Measurements from ENCODE around the gene VWA3B.
"Not testable (repeated sequence)": the region's sequence is repeated elsewhere in the genome, so short reads cannot be mapped to it uniquely, and the experiment has no call there.

VWA3B gene

DNA sequence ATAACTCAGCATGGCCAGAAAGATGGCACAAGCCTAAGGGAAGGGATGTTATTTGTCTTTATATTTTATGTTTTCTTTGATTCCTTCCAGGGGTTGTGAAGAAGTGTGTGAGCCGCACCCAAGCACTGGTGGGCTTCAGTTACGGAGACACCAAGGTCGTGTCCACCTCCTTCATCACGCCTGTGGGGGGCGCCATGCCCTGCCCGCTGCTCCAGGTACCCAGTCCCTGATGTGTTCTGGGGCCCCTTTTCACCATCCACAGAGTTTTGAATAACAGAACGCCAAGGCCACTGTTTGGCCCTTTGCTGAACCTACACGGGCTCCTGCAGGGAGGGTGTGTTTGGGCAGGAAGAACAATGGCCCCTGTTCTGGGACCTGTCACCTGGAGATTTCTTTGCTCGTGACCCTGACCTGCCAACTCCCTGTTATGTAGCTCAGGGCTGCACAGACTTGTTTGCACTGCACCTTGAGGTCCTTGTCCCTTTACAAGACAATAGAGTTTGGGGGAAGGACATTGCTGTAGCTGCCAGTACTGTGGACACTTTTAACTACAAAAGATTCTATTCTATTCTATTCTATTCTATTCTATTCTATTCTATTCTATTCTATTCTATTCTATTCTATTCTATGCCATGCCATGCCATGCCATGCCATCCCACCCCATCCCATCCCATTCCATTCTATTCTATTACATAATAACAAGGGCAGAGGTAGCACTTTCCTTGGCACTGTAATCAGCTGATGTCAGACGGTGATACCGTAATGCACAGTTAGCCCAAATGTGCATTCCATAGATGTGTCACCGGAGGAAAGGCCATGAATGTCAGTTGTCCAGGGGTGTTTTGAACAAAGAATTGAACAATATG, 211.1 kb downstream of the VWA3B start:
- no peak overlapping the region for H3K4me3 ChIP-seq (replicated peaks in 1 of 2; ENCODE audit: low read depth in 2 of 2, low read length in 2 of 2)
- DNase-seq (ENCODE audit: low read depth in 2 of 2): no peak
- TF ChIP-seq, protein P1, sequence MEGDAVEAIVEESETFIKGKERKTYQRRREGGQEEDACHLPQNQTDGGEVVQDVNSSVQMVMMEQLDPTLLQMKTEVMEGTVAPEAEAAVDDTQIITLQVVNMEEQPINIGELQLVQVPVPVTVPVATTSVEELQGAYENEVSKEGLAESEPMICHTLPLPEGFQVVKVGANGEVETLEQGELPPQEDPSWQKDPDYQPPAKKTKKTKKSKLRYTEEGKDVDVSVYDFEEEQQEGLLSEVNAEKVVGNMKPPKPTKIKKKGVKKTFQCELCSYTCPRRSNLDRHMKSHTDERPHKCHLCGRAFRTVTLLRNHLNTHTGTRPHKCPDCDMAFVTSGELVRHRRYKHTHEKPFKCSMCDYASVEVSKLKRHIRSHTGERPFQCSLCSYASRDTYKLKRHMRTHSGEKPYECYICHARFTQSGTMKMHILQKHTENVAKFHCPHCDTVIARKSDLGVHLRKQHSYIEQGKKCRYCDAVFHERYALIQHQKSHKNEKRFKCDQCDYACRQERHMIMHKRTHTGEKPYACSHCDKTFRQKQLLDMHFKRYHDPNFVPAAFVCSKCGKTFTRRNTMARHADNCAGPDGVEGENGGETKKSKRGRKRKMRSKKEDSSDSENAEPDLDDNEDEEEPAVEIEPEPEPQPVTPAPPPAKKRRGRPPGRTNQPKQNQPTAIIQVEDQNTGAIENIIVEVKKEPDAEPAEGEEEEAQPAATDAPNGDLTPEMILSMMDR (IDR thresholded peaks at IDR 0.05; ENCODE audit: low read depth, low read length): no peak

DNA sequence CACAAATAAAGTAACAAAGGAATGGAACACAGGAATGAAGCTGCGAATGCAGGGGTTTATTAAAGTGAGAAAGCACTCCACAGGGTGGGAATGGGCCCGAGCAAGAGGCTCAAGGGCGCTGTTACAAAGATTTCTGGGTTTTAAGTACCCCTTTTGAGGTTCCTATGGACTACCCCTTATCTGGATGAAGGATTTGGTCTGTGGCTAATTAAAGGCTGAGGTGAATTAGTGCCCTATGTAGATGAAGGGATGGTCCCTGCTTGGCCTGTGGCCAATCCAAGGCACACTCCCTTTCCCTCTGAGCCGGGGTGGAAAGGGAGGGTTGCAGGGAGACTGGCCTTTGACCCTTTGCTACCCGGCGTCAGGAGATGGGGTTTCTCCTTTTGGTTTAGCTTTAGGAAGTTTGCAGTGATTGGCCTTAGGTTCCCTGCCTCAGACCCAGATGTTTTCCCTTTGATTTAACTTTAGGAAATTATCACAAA, 211.8 kb downstream of the VWA3B start:
- TF ChIP-seq, protein P1 (IDR thresholded peaks at IDR 0.05; ENCODE audit: low read depth, low read length): no peak
- H3K4me3 ChIP-seq (replicated peaks in 1 of 2; ENCODE audit: low read depth in 2 of 2, low read length in 2 of 2): no peak overlapping the region
- no peak for DNase-seq (ENCODE audit: low read depth in 2 of 2)

DNA sequence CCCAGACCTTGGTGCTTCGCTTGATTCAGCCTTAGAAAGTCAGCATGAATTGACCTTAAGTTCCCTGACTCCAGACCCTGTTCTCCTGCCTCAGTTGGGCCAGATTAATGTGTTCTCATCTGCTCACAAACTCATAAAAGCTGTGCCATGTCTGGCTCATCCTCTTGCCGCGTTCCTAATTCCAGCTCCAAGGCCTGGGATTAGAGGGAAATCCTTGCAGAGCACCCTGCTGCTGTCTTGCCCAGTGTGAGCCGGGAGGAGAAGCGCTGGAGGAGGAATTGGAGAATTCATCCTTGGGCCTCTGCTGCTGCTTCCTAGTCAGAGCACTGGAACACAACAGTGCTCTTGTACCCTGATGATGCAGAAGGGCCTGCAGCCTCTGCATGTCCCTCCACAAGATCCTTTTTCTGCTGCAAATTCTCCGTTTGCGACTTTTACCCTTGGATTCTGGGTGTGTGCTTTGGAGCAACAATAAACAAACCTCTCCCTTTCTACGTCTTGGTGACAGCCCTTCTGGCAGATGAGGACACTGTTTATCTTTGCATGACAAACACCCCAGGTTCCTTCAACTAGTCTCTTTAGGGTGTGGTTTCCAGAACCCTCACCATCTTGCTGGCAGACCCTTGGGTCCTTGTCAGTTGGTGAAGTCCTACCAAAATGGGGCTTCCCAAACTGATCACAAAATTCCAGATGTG, 212.4 kb downstream of the VWA3B start:
- H3K4me3 ChIP-seq (replicated peaks in 1 of 2; ENCODE audit: low read depth in 2 of 2, low read length in 2 of 2): no peak overlapping the region
- no peak for DNase-seq (ENCODE audit: low read depth in 2 of 2)
- TF ChIP-seq, protein P1 (IDR thresholded peaks at IDR 0.05; ENCODE audit: low read depth, low read length): no peak

DNA sequence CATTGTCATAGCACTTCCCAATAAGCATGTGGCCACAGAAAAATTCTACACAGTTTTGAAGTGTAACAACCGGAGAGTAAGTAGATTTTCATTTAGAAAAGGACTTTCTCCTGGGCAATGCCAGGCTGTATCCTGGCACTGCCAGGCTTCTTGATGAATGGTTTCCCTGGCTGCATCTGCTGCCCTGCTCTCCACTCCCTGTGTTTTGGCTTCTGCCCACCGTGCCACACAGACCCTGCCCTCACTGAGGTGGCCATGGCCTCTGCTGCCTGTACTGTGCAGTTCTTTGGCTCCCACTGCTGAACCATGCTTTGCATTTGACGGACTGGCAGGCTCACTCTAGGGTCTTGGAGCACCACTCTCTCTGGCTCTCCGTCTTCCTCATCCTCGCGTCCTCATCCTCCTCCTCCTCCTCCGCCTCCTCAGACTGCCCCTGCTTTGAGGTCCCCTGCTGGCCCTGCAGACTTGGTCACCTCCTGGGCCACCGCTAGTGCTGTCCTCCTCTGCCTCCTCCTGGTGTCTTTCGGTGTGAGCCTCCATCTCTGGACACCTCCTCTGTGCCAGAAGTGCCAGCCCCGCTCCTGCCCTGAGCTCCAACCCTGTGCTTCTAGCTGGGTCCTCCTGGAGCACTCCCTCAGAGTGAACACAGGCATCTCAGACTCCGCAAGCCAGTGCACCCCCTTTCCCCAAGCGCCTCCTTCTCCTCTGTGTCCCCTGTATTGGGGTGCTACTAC, 213.3 kb downstream of the VWA3B start:
- TF ChIP-seq, protein P1 (IDR thresholded peaks at IDR 0.05; ENCODE audit: low read depth, low read length): no peak
- no peak for DNase-seq (ENCODE audit: low read depth in 2 of 2)
- no peak overlapping the region for H3K4me3 ChIP-seq (replicated peaks in 1 of 2; ENCODE audit: low read depth in 2 of 2, low read length in 2 of 2)

DNA sequence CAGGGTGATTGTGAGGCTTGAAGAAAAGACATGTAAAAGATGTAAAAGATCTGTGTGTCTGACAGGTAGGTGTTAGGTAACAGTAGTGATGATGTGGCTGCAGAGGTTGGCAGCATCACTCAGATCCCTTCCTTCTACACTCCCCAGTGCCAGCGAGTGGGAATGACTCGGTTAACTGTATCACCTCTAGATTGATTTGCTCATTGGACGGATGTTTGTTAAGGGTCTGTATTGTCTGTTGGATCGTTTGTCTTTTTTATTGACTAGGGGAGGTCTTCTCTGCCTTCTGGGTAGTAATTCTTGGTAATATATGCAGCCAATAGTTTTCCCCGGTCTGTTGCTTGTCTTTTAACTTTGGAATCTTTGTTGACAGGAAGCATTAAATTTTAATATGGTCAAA, 214.5 kb downstream of the VWA3B start:
- TF ChIP-seq, protein P1 (IDR thresholded peaks at IDR 0.05; ENCODE audit: low read depth, low read length): no peak
- no peak overlapping the region for H3K4me3 ChIP-seq (replicated peaks in 1 of 2; ENCODE audit: low read depth in 2 of 2, low read length in 2 of 2)
- no peak for DNase-seq (ENCODE audit: low read depth in 2 of 2)

DNA sequence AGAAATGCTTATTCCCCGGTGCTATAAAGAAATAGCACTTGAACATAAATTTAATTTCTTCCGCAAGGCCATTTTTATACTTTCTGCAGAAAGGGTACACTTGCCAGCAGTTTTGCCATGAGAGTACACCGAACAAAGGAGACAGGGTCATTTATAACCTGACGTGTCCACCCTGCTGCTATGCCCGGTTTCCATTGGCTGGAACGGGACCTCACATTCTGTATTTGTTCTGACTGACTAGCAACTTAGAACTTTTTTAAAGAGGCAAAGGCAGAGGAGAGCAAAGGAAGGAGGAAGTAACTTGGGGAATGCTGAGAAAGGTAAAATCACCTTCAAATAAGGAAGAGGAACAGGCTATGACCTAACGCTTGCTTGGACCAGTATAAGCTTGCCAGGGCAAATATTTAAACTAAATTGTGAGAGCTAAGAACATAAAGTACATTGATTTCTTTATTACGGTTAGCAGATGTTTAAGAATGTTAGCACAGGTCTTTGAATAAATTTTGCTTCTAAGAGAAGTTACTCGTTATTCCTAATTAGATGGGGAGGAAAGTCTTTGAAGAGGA, 220.2 kb downstream of the VWA3B start:
- H3K4me3 ChIP-seq (replicated peaks in 1 of 2; ENCODE audit: low read depth in 2 of 2, low read length in 2 of 2); DNase-seq (ENCODE audit: low read depth in 2 of 2): not testable (repeated sequence)
